ENCODE data around the gene TNS4.

Gene TNS4

DNA sequence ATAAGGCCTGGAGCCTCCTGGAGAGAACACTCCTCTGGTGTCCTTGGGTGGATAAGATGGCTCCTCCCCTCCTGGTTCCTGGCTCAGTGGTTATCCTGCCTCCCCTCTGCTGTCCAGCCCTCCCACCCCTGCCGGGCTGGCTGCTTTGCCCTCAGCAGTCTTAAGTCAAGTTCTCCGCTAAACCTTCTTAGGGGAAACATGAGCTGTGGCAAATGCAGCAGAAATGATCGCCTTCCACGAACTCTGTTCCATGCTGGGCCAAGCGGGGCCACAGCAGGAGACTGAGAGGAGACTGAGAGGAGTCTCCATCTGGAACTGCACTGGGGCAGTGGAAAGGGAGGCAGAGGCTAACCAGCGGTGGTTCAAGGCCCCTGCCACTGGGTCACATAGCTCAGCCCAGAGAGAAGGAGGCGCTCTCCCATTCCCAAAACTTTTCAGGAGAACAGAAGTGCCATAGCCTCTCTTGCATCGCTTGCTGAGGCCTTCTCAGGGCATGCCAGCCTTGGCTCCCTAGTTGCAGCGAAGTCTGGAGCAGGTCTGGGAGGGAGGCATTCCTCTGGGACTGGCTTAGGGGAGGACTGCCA lies 26.9 kb downstream of the TNS4 start:
- TF ChIP-seq TCF12 (IDR thresholded peaks at IDR 0.05; ENCODE audit: low read depth), result 0 out of 2 replicates have a peak, but pooled peaks have one; percentile 27
- TF ChIP-seq FOXM1 (IDR thresholded peaks at IDR 0.05; ENCODE audit: borderline replicate concordance, low read depth), result no peak

DNA sequence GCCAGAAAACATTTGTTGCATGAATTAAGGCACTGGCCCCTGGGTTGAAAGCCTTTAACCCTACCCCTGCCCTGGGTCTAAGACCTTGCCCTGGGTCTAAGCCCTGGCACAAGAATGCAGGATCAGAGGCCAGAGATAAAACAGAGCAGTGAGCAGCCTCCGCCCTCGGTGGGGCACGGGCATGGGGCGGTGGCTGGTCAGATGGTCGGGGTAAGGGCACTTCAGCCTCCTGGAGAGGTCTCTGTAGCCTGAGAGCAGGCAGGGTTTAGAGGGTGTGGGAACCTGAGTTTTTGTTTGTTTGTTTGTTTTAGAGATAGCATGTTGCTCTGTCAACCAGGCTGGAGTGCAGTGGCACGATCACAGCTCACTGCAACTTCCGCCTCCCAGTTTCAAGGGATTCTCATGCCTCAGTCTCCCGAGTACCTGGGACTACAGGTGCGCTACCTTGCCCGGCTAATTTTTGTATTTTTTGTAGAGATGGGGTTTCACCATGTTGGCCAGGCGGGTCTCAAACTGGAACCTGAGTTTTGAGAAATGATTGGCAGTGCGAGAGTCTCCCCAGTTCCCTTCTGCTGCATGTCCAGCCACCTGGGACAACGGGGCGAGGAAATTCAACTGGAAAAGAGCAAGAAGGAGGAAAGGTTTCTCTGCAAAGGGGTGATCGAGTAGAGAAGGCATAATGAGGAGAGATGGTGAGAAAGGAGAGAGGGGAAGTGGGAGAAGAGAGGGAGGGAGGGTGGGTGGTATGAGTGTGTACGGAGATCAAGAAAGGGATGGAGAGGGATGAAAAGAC lies 27.7 kb downstream of the TNS4 start:
- TF ChIP-seq CREB1 (IDR thresholded peaks at IDR 0.05; ENCODE audit: low read depth) (no peak), TAF1 (IDR thresholded peaks at IDR 0.05; ENCODE audit: low read depth) (no peak), TEAD4 (IDR thresholded peaks at IDR 0.05) (no peak), ZBTB7A (IDR thresholded peaks at IDR 0.05; ENCODE audit: low read depth) (no peak), NFIC (IDR thresholded peaks at IDR 0.05) (no peak), CEBPB (IDR thresholded peaks at IDR 0.05) (no peak), YY1 (IDR thresholded peaks at IDR 0.05; ENCODE audit: low read depth) (no peak), EGR1 (IDR thresholded peaks at IDR 0.05) (no peak), RAD21 (IDR thresholded peaks at IDR 0.05; ENCODE audit: low read depth) (no peak)
- TF ChIP-seq, protein P1, sequence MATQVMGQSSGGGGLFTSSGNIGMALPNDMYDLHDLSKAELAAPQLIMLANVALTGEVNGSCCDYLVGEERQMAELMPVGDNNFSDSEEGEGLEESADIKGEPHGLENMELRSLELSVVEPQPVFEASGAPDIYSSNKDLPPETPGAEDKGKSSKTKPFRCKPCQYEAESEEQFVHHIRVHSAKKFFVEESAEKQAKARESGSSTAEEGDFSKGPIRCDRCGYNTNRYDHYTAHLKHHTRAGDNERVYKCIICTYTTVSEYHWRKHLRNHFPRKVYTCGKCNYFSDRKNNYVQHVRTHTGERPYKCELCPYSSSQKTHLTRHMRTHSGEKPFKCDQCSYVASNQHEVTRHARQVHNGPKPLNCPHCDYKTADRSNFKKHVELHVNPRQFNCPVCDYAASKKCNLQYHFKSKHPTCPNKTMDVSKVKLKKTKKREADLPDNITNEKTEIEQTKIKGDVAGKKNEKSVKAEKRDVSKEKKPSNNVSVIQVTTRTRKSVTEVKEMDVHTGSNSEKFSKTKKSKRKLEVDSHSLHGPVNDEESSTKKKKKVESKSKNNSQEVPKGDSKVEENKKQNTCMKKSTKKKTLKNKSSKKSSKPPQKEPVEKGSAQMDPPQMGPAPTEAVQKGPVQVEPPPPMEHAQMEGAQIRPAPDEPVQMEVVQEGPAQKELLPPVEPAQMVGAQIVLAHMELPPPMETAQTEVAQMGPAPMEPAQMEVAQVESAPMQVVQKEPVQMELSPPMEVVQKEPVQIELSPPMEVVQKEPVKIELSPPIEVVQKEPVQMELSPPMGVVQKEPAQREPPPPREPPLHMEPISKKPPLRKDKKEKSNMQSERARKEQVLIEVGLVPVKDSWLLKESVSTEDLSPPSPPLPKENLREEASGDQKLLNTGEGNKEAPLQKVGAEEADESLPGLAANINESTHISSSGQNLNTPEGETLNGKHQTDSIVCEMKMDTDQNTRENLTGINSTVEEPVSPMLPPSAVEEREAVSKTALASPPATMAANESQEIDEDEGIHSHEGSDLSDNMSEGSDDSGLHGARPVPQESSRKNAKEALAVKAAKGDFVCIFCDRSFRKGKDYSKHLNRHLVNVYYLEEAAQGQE (IDR thresholded peaks at IDR 0.05; ENCODE audit: low read depth), result no peak

DNA sequence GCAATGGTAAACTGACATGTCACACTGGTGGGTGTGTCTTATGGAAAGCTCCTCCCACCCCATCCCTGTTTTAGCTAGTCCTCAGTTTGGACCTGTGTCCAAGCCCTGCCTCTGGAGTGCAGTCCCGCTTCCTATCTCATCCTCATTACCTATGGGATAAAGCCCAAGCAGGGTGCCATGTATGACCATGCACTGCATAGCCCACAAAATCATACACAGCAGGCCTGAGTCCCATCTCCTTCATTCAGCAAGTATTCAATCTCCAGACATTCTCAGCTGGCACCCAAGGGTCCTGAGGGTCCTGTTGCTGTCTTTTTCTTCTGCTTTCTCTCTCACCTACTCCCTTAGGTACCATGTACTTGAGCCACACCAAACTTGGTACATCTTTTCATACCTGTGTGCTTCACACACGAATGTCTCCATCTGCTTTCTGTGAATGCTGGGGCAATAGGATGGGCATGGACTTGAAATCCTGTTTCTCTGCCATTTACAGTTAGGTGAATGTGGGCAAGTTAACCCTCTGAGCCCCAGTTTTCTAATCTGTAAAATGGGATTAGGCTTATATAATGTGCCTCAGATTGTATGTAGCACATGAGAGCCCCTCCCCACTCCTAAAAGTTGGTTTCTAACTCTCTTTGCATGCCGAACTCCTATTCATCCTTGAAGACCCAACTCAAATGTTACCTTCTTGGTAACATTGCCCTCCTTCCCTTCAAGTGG lies 28.5 kb downstream of the TNS4 start:
- TF ChIP-seq EGR1 (IDR thresholded peaks at IDR 0.05) (no peak), NFIC (IDR thresholded peaks at IDR 0.05) (no peak), EP300 (IDR thresholded peaks at IDR 0.05; ENCODE audit: borderline replicate concordance) (no peak)

DNA sequence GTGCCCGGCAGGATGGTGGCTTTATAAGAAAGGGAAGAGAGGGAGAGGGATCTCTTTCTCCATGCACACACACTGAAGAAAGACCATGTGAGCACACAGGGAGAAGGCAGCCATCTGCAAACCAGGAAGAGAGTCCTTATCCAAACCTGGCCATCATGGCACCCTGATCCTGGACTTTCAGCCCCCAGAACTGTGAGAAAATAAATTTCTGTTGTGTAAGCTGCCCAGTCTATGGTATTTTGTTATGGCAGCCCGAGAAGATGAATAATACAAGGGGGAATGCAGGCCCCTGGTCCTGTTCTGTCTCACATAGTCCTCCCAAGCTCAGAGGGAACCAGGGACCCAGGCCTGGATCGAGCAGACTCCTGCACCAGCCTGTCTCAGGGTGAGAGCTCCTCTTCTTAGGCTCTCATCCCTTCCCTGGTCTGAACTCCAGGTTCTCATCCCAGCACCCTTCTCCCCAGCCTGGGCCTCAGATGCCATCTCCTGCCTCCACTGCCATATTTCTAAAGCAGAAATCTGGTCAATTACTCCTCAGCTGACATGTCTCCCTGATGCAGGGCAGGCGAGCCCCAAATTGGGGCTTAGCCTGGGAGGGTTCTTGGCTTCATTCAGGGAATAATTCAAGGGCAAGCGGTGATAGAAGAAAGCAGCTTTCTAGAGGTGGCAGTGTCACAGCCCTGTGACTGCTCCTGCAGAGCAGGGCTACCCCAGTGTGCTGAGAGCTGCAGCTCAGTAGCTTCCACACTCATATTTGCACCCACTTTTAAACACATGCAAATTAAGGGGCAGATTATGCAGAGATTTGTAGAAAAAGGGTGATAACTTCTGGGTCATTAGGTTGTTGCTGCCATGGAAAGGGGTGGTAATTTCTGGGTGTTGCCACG lies 29.3 kb downstream of the TNS4 start:
- TF ChIP-seq, protein P2, sequence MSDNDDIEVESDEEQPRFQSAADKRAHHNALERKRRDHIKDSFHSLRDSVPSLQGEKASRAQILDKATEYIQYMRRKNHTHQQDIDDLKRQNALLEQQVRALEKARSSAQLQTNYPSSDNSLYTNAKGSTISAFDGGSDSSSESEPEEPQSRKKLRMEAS (IDR thresholded peaks at IDR 0.05), result no peak; the same call in 1 of the 2 replicates
- TF ChIP-seq FOXM1 (IDR thresholded peaks at IDR 0.05; ENCODE audit: borderline replicate concordance, low read depth), result no peak
- no peak for TF ChIP-seq NFIC (IDR thresholded peaks at IDR 0.05)
- TF ChIP-seq EP300 (IDR thresholded peaks at IDR 0.05; ENCODE audit: borderline replicate concordance), result no peak
- TF ChIP-seq CREB1 (IDR thresholded peaks at IDR 0.05; ENCODE audit: low read depth), result no peak
- TF ChIP-seq, protein P3, sequence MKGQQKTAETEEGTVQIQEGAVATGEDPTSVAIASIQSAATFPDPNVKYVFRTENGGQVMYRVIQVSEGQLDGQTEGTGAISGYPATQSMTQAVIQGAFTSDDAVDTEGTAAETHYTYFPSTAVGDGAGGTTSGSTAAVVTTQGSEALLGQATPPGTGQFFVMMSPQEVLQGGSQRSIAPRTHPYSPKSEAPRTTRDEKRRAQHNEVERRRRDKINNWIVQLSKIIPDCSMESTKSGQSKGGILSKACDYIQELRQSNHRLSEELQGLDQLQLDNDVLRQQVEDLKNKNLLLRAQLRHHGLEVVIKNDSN (IDR thresholded peaks at IDR 0.05), result no peak
- TF ChIP-seq CEBPB (IDR thresholded peaks at IDR 0.05), result no peak
- no peak for TF ChIP-seq YY1 (IDR thresholded peaks at IDR 0.05; ENCODE audit: low read depth)
- TF ChIP-seq ZBTB7A (IDR thresholded peaks at IDR 0.05; ENCODE audit: low read depth), result no peak
- no peak for TF ChIP-seq TAF1 (IDR thresholded peaks at IDR 0.05; ENCODE audit: low read depth)
- no peak for TF ChIP-seq TEAD4 (IDR thresholded peaks at IDR 0.05)
- TF ChIP-seq, protein P1 (IDR thresholded peaks at IDR 0.05; ENCODE audit: low read depth), result no peak
- TF ChIP-seq RAD21 (IDR thresholded peaks at IDR 0.05; ENCODE audit: low read depth), result no peak

DNA sequence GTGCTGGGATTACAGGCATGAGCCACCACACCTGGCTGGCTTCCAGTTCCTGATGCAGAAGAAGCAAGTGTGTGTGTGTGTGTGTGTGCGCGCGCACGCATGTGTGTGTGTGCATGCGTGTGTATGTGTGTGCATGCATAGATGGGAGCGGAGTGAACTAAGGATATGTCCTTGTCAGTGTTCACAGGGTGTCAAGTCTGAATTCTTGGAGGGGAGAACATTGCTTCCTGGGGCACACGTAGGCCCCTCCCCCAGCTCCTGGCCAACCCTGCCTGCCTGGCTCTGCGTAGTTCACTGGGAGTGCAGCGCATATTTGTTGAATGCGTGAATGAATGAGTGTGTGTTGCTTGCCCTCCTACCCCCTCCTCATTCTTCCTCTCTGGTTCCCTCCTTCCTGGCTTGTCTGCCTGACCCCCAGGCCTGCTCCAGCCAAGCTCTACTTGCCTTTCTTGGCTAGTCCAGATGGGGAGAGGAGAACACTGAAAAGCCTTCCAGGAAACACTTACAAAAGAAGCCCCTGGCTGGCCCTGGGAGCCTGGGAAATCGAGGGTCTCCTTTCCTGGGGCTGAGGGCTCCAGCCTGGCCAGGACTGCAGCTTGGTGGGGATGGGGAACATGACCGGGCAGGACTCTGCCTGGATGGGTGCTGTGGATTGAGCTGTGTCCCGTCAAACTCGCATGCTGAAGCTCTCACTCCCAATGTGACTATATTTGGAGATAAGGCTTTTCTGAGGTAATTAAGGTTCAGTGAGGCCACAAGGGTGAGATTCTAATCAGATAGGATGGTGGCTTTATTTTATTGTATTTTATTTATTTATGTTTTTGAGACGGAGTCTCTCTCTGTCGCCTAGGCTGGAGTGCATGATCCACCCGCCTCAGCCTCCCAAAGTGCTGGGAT lies 30.2 kb downstream of the TNS4 start:
- TF ChIP-seq TEAD4 (IDR thresholded peaks at IDR 0.05) (no peak), EP300 (IDR thresholded peaks at IDR 0.05; ENCODE audit: borderline replicate concordance) (no peak), TCF12 (IDR thresholded peaks at IDR 0.05; ENCODE audit: low read depth) (no peak), EGR1 (IDR thresholded peaks at IDR 0.05) (no peak), RAD21 (IDR thresholded peaks at IDR 0.05; ENCODE audit: low read depth) (no peak), YY1 (IDR thresholded peaks at IDR 0.05; ENCODE audit: low read depth) (no peak), NFIC (IDR thresholded peaks at IDR 0.05) (no peak), CEBPB (IDR thresholded peaks at IDR 0.05) (no peak), TAF1 (IDR thresholded peaks at IDR 0.05; ENCODE audit: low read depth) (no peak), CREB1 (IDR thresholded peaks at IDR 0.05; ENCODE audit: low read depth) (no peak), ZBTB7A (IDR thresholded peaks at IDR 0.05; ENCODE audit: low read depth) (no peak), FOXM1 (IDR thresholded peaks at IDR 0.05; ENCODE audit: borderline replicate concordance, low read depth) (no peak)
- TF ChIP-seq, protein P1 (IDR thresholded peaks at IDR 0.05; ENCODE audit: low read depth), result no peak
- TF ChIP-seq, protein P3 (IDR thresholded peaks at IDR 0.05), result no peak
- TF ChIP-seq, protein P2 (IDR thresholded peaks at IDR 0.05), result no peak
